T-cell (primary cell): ENCODE data around the gene PCGF2. TPM values are rescaled to one million over a fixed set of nuclear protein-coding genes. Genes with fewer than 3 reads are reported as not detected.

Experiments
- ATAC-seq, 4 experiments: fragments of 200-7000 bp in 3 of 4; fragments of 150-1000 bp in 1 of 4; cut with Tn5 transposase; replicated peaks in 1 of 4; 1 replicate in 3 of 4; 2 replicates in 1 of 4; pipeline ENCODE4 v1.10.0; 2021; ENCODE audit warnings: moderate library complexity in 3 of 4, mild to moderate bottlenecking in 2 of 4, moderate number of reproducible peaks in 1 of 4
- CTCF ChIA-PET, 2 donors: fragments of 300-600 bp; sonication (Branson Sonifier 250); formaldehyde crosslinking; loops; one replicate each; lab custom pipeline; 2022; ENCODE audit warnings: antibody characterized with exemption in 2 of 2; lab: Charles Lee
- POLR2A ChIA-PET, 2 donors: fragments of 300-600 bp; sonication (Branson Sonifier 250); formaldehyde crosslinking; loops; one replicate each; lab custom pipeline; 2022; ENCODE audit warnings: antibody characterized with exemption in 2 of 2; lab: Charles Lee
- DNase-seq, 35 experiments: peaks; one replicate each; pipeline versions ENCODE4 v3.0.0 to v3.0.0-alpha.2; 2013 to 2023
- H3K27ac ChIP-seq: one replicate; pipeline ENCODE4 v1.5.1; 2013; ENCODE audit warnings: low read length
- H3K27me3 ChIP-seq, 2 experiments: replicated peaks in 1 of 2; 1 replicate in 1 of 2; 2 replicates in 1 of 2; pipeline versions ENCODE4 v1.6.1 to v1.7.0; 2013; ENCODE audit warnings: low read length in 1 of 2, mixed read lengths in 1 of 2; ENCODE audit not compliant: control insufficient read depth in 2 of 2, insufficient read depth in 2 of 2; ENCODE audit errors: extremely low read depth in 1 of 2
- H3K36me3 ChIP-seq, 2 donors: 1 replicate in 1 of 2; 2 replicates in 1 of 2; pipeline versions ENCODE4 v1.6.1 to v1.7.0; 2013; ENCODE audit warnings: low read length in 1 of 2; ENCODE audit not compliant: control insufficient read depth in 2 of 2, insufficient read depth in 1 of 2; ENCODE audit errors: extremely low read depth in 1 of 2
- H3K4me1 ChIP-seq, 2 experiments: 1 replicate in 1 of 2; 2 replicates in 1 of 2; pipeline versions ENCODE4 v1.6.1 to v1.7.0; 2013; ENCODE audit warnings: low read length in 2 of 2, mixed read lengths in 1 of 2; ENCODE audit not compliant: insufficient read depth in 2 of 2, control insufficient read depth in 1 of 2; ENCODE audit errors: extremely low read depth in 1 of 2
- H3K4me3 ChIP-seq, 2 donors: 1 replicate in 1 of 2; 2 replicates in 1 of 2; pipeline versions ENCODE4 v1.5.1 to v1.7.0; 2013; ENCODE audit warnings: mild to moderate bottlenecking in 2 of 2, low read length in 1 of 2, moderate library complexity in 1 of 2; ENCODE audit not compliant: control insufficient read depth in 1 of 2; ENCODE audit errors: extremely low read depth in 1 of 2
- H3K9me3 ChIP-seq: 2 replicates; pipeline ENCODE4 v1.7.0; 2013
- H3K27ac Mint-ChIP-seq, 2 donors: one replicate each; pipeline ENCODE4 v1.8.0; 2020 to 2021; ENCODE audit warnings: mild to moderate bottlenecking in 2 of 2, mixed read lengths in 2 of 2
- H3K27me3 Mint-ChIP-seq, 2 donors: one replicate each; pipeline ENCODE4 v1.8.0; 2021 to 2022; ENCODE audit warnings: mixed read lengths in 2 of 2
- H3K36me3 Mint-ChIP-seq: one replicate; pipeline ENCODE4 v1.8.0; 2021; ENCODE audit warnings: mixed read lengths
- H3K4me1 Mint-ChIP-seq, 3 donors: one replicate each; pipeline ENCODE4 v1.8.0; 2020 to 2022; ENCODE audit warnings: mixed read lengths in 3 of 3, mild to moderate bottlenecking in 1 of 3
- H3K4me3 Mint-ChIP-seq, 3 donors: one replicate each; pipeline ENCODE4 v1.8.0; 2020 to 2022; ENCODE audit warnings: mild to moderate bottlenecking in 3 of 3, mixed read lengths in 3 of 3, moderate library complexity in 3 of 3
- H3K9me3 Mint-ChIP-seq, 3 donors: one replicate each; pipeline ENCODE4 v1.8.0; 2020 to 2022; ENCODE audit warnings: mixed read lengths in 3 of 3
- WGBS: methylation state at CpG from one replicate; pipeline ENCODE4 v1.1.5; 2013; ENCODE audit warnings: missing lambda C conversion rate; ENCODE audit not compliant: insufficient coverage; 5-methylcytosine and 5-hydroxymethylcytosine counted together
- total RNA-seq, 35 experiments: library from RNA in 6 of 35; stranded (reverse) in 6 of 35; fragments of 120-200 nt in 1 of 35; gene quantifications; one replicate each; pipeline versions ENCODE4 v1.2.1 to v1.2.4 and lab custom pipeline; 2013 to 2026

The PCGF2 gene
- total RNA-seq, 5 donors from 2014 or later (not counting 1 experiment from before 2014, with no cell fraction given): 0.28 to 0.69 (median 0.53) TPM; not detected in 2

DNA sequence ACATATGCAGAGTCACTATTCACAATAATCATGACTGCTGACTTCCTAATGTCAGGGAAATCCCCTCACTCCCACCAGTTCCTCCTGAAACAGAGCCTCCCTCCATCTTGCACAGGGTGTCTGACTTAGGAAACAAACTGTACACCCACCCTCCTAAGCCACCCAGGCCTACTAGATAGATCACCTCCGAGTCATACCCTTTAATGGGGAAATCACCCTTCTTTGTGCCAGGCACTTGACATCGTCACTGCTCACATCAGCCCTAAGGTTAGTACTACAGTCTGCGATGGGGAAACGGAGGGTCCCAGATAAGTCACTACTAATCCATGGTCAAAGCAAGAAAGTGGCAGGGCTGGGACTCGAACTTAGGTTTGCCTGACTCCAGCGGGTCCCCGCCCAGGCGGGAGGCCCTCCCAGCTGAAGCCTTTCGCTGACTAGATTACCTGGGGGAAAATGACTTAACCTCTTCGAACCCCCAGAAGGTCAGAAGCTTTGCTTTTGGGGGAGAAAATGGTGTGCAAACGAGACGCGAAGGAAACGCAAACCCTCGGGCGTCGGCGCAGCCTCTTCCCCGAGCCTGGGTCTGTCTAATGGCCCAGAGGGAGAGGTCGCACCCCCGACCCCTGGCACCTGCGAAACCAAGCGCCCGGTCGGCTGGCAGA is 46.5 kb downstream of the PCGF2 start:
- peaks cover 42 to 51% (median 47%) of the 10 kb centered on the region in 3 donors for H3K4me1 Mint-ChIP-seq
- no peaks in the 10 kb centered on the region for H3K36me3 Mint-ChIP-seq
- DNase-seq (peak; percentile 48 to 89 (median 62)), ATAC-seq (peak; percentile 15 to 59 (median 18))
- Histone ChIP-seq H3K4me1 (peaks cover 12 to 55% of the 10 kb centered on the region in 2 experiments), H3K4me3 (peak overlapping the region; percentile 97 to 98), H3K27ac (peak overlapping the region; percentile 98), H3K9me3 (no peaks in the 10 kb centered on the region), H3K36me3 (no peaks in the 10 kb centered on the region), H3K27me3 (no peaks in the 10 kb centered on the region)
- no peaks in the 10 kb centered on the region for H3K9me3 Mint-ChIP-seq
- no peaks in the 10 kb centered on the region for H3K27me3 Mint-ChIP-seq
- 2% methylated on average over 16 of the region's 25 CpGs for WGBS
- peak overlapping the region; percentile 90 to 95 for H3K27ac Mint-ChIP-seq
- ChIA-PET CTCF (interaction anchor here in 1 of 2 donors (0.5 to 1.2 kb wide), 3 partner anchors 25 to 34 kb away, joined by 3 to 5 read pairs (median 3); no protein-coding TSS in a partner anchor), POLR2A (interaction anchor here in 1 of 2 donors (0.6 kb wide), 1 partner anchor 52 kb away, joined by 5 read pairs; no protein-coding TSS in a partner anchor)
- peak overlapping the region; percentile 83 to 91 (median 84) for H3K4me3 Mint-ChIP-seq

DNA sequence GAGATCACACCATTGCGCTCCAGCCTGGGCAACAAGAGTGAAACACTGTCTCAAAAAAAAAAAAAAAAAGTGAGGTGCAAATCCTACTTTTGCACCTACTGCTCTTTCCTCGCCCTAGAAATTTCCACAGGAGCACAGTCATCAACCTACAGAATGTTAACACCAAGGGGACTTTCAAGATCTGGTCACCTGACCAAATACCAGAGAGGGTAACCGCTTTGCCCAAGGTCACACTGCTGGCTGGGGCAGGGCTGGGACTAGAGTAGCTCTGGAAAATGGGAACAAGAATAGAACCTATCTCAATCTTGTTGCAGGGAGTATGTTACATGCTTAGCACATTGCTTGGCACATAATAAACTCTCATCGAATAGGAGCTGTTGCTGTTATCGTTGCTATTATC is 49.4 kb downstream of the PCGF2 start:
- Mint-ChIP-seq H3K36me3 (no peaks in the 10 kb centered on the region), H3K27me3 (no peaks in the 10 kb centered on the region), H3K27ac (no peak overlapping the region), H3K9me3 (no peaks in the 10 kb centered on the region), H3K4me1 (peaks cover 38 to 40% (median 39%) of the 10 kb centered on the region in 3 donors), H3K4me3 (no peak overlapping the region)
- Histone ChIP-seq H3K4me1 (peaks cover 12 to 51% of the 10 kb centered on the region in 2 experiments), H3K27ac (no peak overlapping the region), H3K36me3 (no peaks in the 10 kb centered on the region), H3K9me3 (no peaks in the 10 kb centered on the region), H3K27me3 (no peaks in the 10 kb centered on the region), H3K4me3 (no peak overlapping the region)
- WGBS: 94% methylated on average over 3 of the region's 5 CpGs
- ATAC-seq: no peak
- POLR2A ChIA-PET: no interaction called here
- CTCF ChIA-PET: no interaction called here
- DNase-seq: no peak

- H3K36me3 ChIP-seq: no peaks in the 10 kb centered on the region
- no peaks in the 10 kb centered on the region for H3K27me3 ChIP-seq
- Mint-ChIP-seq H3K4me3 (peak overlapping the region in 1 of 3 donors; percentile 46), H3K9me3 (no peaks in the 10 kb centered on the region), H3K4me1 (peaks cover 28 to 32% (median 28%) of the 10 kb centered on the region in 3 donors), H3K27me3 (no peaks in the 10 kb centered on the region), H3K27ac (peak overlapping the region; percentile 83 to 89), H3K36me3 (no peaks in the 10 kb centered on the region)
- WGBS: 100% methylated on average over 2 of the region's 4 CpGs
- H3K4me1 ChIP-seq: peaks cover 12 to 36% of the 10 kb centered on the region in 2 experiments
- ATAC-seq: peak in 2 of 4 experiments; percentile 13 to 15
- CTCF ChIA-PET: interaction anchor here in 1 of 2 donors (0.6 kb wide), 1 partner anchor 38 kb away, joined by 6 read pairs; no protein-coding TSS in a partner anchor
- no peak overlapping the region for H3K27ac ChIP-seq
- no peak for DNase-seq
- POLR2A ChIA-PET: interaction anchor here in 1 of 2 donors (0.6 kb wide), 1 partner anchor 438 kb away, joined by 3 read pairs; no protein-coding TSS in a partner anchor
- H3K4me3 ChIP-seq: no peak overlapping the region
- H3K9me3 ChIP-seq: no peaks in the 10 kb centered on the region
These were observed 50.9 kb downstream of the PCGF2 start for GRCh38 chr17:38697061-38697820.

DNA sequence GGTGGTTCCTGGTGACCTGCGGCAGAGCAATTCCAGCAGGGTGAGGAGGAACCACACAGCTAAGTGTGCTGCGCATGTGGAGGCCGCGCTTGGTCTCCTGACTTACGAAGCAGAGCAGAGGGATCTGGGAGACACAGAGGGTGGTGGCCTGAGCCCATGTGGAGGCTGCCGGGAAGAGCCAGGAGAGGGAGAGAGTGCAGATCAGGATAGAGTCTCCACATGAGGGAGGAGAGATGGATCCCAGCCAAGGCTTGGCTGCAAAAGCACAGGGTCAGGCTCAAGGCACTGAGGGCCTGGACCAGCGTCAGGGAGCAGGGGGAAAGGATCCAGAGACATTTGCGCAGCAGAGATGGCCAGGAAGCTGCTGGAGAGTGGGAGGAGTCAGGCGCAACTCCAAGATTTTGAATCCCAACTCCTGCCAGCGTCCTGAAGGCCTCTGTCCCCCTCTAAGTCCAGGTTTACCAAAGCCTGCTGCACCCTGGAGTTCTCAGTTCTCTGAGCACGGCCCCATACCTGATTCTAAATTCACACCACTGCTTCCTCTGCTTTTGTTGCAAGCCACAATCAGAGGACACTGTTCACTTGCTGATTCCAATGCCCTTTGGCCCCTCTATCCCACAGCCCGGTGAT is 54.3 kb downstream of the PCGF2 start:
- CTCF ChIA-PET: no interaction called here
- H3K4me3 Mint-ChIP-seq: no peak overlapping the region
- no peak overlapping the region for H3K27ac ChIP-seq
- peaks cover 9 to 20% of the 10 kb centered on the region in 2 experiments for H3K4me1 ChIP-seq
- peaks cover 0 to 7% of the 10 kb centered on the region in 2 experiments for H3K27me3 ChIP-seq
- no peaks in the 10 kb centered on the region for H3K9me3 Mint-ChIP-seq
- no peaks in the 10 kb centered on the region for H3K36me3 Mint-ChIP-seq
- no peak overlapping the region for H3K27ac Mint-ChIP-seq
- H3K4me3 ChIP-seq: no peak overlapping the region
- WGBS: 88% methylated on average over 10 of the region's 12 CpGs
- no peaks in the 10 kb centered on the region for H3K27me3 Mint-ChIP-seq
- POLR2A ChIA-PET: no interaction called here
- H3K9me3 ChIP-seq: no peaks in the 10 kb centered on the region
- no peaks in the 10 kb centered on the region for H3K36me3 ChIP-seq
- peaks cover 17 to 18% (median 17%) of the 10 kb centered on the region in 3 donors for H3K4me1 Mint-ChIP-seq
- no peak for ATAC-seq
- no peak for DNase-seq

DNA sequence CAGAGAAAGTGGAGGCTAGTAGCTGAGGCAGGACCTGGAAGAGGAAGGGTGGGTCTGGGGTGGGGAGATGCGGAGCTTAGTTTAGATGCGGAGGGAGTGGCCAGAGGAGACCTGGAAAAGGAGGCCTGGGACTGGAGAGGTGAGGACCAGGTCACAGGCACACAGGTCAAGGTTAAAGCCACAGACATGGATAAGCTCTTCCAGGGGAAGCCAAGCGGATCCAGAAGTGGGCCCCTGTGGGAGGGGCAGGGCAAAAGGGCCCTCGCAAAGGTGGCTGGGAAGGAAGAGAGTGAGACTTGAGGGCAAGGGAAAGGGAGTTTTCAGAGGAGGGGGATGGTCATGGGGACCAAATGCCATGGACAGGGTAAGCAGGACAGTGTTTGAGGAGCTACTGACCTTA is 57.0 kb downstream of the PCGF2 start:
- CTCF ChIA-PET: no interaction called here
- Histone ChIP-seq H3K4me1 (peaks cover 0 to 6% of the 10 kb centered on the region in 2 experiments), H3K27me3 (peaks cover 0 to 12% of the 10 kb centered on the region in 2 experiments), H3K36me3 (no peaks in the 10 kb centered on the region), H3K4me3 (no peak overlapping the region), H3K9me3 (no peaks in the 10 kb centered on the region), H3K27ac (no peak overlapping the region)
- 91% methylated on average over 4 of the region's 4 CpGs for WGBS
- Mint-ChIP-seq H3K27ac (no peak overlapping the region), H3K4me3 (no peak overlapping the region), H3K4me1 (peaks cover 1 to 2% (median 2%) of the 10 kb centered on the region in 3 donors), H3K9me3 (no peaks in the 10 kb centered on the region), H3K36me3 (no peaks in the 10 kb centered on the region), H3K27me3 (peaks cover under 1 to 2% of the 10 kb centered on the region in 2 donors)
- DNase-seq: no peak
- POLR2A ChIA-PET: interaction anchor here in 1 of 2 donors (0.6 kb wide), 1 partner anchor 161 kb away, joined by 3 read pairs; no protein-coding TSS in a partner anchor
- ATAC-seq: no peak

GRCh38 chr17:38690386-38690785 is 57.8 kb downstream of the PCGF2 start:
- no peak overlapping the region for H3K4me3 Mint-ChIP-seq
- ChIA-PET CTCF (interaction anchor here in 1 of 2 donors (1.0 kb wide), 1 partner anchor 45 kb away, joined by 3 read pairs; no protein-coding TSS in a partner anchor), POLR2A (no interaction called here)
- Histone ChIP-seq H3K36me3 (no peaks in the 10 kb centered on the region), H3K27me3 (peaks cover 0 to 19% of the 10 kb centered on the region in 2 experiments), H3K4me1 (no peaks in the 10 kb centered on the region), H3K9me3 (no peaks in the 10 kb centered on the region), H3K27ac (no peak overlapping the region), H3K4me3 (no peak overlapping the region)
- peaks cover 4 to 9% of the 10 kb centered on the region in 2 donors for H3K27me3 Mint-ChIP-seq
- H3K9me3 Mint-ChIP-seq: no peaks in the 10 kb centered on the region
- peaks cover 0 to 7% (median 0%) of the 10 kb centered on the region in 3 donors for H3K4me1 Mint-ChIP-seq
- H3K27ac Mint-ChIP-seq: no peak overlapping the region
- ATAC-seq (no peak), DNase-seq (no peak)
- WGBS: no CpG with 5 or more reads among the region's 4 CpGs
- no peaks in the 10 kb centered on the region for H3K36me3 Mint-ChIP-seq
